ENCODE measurements around the gene KIF16B.

DNA sequence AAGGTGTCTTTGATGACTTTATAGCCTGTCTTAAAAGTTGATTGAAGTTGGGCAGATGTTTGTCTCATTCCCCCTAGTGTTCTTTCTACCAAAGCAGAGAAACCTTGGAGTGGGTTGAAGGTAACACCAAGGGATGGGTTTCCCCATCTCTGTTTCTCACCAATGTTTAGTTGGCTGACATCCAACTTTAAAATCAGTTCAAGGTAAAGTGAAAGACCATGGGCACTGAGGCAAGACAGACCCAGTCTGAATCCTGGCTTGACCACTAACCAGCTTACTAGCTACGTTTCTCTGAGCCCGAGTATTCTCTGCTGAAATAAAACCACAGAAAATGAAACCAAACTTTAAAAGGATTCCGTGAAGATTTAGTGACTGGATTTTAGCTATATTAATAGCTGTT, 258.9 kb downstream of the KIF16B start:
- TF ChIP-seq CTCF (IDR thresholded peaks at IDR 0.05) = no peak
- no peak for TF ChIP-seq REST (IDR thresholded peaks at IDR 0.05; ENCODE audit: insufficient read depth in 1 of 2, low read depth in 2 of 2, low read length in 1 of 2)
- no peak for TF ChIP-seq TCF7L2 (IDR thresholded peaks at IDR 0.05; ENCODE audit: low read depth, low read length)
- no peak for TF ChIP-seq POLR2AphosphoS5 (IDR thresholded peaks at IDR 0.05; ENCODE audit: low read depth, low read length)
